HG03432 (cell line): ENCODE data around the gene SCPEP1.
A peak's percentile ranks its signal among the peaks of the same experiment; 100 is the strongest.
"Not testable (repeated sequence)": the region's sequence is repeated elsewhere in the genome, so short reads cannot be mapped to it uniquely, and the experiment has no call there.

ENCODE experiments used
- ATAC-seq: cut with Tn5 transposase; IDR thresholded peaks from one replicate; pipeline ENCODE4 v1.9.1; 2021; ENCODE audit warnings: mild to moderate bottlenecking, moderate library complexity; ENCODE audit not compliant: unreplicated experiment

SCPEP1 gene

DNA sequence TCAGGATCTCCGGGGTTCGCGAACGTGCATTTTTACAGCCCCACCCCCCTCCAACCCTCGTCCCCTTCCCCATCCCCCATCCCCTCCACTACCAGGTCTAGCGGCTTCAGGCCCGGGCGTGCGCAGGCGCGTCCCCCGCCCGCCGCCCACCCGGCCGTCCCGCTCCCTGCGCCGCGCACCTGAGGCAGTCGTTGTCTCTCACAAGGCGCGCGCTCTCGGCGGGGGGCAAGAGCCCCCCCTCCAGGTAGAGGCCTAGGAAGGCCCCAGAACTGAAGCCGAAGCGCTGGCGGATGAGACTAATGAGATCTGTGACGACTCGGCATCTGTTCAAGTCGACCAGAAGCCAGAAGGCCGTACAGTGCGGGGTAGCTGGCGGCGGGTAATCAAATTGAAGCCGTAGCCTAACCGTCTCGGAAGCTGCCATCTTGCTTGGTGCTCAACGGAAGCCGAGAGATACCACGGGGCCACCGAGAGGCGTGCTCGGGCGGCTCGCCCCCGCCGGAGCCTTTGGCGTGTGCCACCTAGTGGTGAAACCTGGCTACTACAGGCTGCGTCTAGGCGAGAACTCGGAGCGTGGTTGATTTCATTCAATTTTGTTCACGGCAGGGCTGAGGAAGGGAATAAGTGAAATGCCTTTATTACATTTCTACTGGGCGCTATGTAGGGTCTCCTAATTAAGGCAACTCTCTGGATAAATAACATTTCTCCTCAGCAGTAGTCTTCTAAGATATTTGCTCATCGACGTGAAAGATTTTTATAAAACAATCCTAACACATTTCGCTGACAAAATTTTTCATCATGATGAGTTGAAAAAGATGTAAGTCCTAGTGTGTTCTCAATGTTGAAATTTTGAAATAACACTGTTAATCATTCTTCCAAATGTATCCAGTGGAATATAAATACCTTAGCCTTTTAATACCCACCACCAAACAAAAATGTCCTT is 17.1 kb upstream of the SCPEP1 start, which contains the start of gene COIL:
Gene COIL (minus strand): TSS at position 455 of the 943 bp plus-strand sequence. CDS start 31 bp downstream, at position 424.
- peak; percentile 97 for ATAC-seq

- ATAC-seq: not testable (repeated sequence)
These were observed 12.7 kb upstream of the SCPEP1 start for GRCh38 chr17:56965241-56965640.

- not testable (repeated sequence) for ATAC-seq
These were observed 12.2 kb upstream of the SCPEP1 start for GRCh38 chr17:56965681-56966080.

DNA sequence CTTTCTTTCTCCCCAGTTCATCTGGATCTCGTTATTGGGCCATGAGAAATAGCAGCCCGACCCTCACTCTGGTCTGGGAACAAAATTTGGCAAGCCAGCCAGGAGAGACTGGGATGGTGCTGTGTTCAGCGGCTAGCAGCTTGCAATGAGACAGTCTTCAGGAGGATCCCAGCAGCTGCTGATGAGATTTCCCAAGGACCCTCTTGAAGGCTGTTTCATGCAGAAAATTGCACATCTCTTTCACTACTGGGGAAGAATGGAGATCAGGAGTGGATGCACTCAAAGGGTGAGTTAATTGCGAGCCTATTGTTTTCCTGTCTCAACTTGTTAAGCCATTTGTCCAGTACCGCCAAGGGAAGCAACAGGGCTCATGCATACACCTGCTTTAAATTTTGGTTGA is 11.6 kb upstream of the SCPEP1 start:
- no peak for ATAC-seq

DNA sequence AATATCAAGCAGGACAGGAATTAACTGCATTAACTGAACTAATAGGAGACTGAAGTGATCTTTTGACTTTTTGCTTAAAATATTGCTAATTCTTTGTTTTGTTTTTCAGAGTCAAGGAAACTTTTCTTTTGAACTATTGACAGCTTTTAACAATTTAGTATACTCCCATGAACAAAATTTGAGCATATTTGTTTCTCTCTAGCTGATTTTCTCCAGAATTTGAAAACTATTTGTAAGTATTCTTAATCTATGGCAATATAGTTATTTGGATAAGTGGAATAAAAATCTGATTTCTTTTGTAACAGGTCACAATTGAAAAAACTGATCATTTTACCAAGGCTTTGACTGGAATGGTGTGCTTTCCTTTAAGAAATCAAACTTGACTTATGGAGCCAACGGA is 7.0 kb upstream of the SCPEP1 start:
- no peak for ATAC-seq

- ATAC-seq: no peak
These were observed 5.7 kb upstream of the SCPEP1 start for GRCh38 chr17:56972111-56972730.

DNA sequence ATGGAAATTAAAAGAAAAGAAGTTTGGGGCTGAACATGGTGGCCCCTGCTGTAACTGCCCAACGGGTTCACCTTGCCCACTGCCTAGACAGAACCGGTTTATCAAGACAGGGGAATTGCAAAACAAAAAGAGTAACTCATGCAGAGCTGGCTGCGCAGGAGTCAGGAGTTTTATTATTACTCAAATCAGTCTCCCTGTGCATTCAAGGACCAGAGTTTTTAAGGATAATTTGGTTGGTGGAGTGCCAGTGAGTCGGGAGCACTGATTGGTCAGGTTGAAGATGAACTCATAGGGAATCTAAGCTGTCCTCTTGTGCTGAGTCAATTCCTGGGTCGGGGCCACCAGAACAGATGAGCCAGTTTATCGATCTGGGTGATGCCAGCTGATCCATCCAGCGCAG is 4.4 kb upstream of the SCPEP1 start:
- no peak for ATAC-seq

GRCh38 chr17:56974055-56974454 is 3.9 kb upstream of the SCPEP1 start:
- no peak for ATAC-seq

GRCh38 chr17:56975656-56976055 is 2.3 kb upstream of the SCPEP1 start:
- ATAC-seq: no peak

DNA sequence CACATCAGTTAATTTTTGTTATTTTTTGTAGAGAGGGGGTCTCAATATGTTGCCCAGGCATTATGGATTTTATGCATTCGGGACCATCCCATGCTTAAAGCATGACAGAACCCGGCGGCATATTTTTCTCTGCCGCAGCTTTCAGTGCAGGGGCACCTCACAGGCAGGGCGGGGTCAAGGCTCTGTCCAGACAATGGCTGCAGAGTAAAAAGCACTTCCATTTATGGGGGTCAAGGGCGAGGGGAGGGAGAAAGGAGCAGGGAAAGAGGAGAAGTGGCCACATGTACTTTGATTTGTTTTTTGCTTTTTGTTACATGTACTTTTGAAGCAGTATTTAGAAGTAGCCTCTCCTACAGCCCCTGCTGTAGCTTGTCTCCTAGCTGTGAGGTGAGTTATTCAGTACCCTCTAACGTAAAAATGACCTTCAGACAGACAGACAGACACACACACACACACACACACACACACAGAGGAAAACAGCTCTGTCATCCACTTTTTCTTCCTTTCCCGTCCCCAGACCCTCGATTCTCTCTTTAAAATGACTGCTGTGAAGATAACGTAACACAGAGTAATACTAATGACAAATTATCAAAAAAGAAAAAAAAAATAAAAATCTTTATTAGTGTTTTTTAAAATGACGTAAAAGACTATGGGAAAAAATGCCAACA is 856 bp upstream of the SCPEP1 start:
- no peak for ATAC-seq

GRCh38 chr17:56978441-56979090 is 635 bp downstream of the SCPEP1 start:
- ATAC-seq: peak; percentile 32

DNA sequence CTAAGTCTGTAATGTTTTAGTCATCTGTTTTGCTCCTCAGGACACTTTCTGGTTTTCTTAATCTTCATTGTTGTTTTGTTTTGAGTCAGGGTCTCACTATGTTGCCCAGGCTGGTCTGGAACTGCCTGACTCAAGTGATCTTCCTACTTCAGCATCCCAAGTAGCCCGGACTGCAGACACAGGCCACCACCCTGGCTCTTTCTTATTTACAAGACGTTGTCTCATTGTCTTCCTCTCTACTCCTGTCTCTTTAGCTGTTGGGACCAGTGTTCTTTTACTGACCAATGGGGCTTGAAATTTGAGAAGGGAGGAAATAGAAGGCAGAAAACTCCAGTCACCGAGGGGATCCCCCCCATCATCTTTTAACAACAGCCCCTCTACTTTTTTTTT is 1.2 kb downstream of the SCPEP1 start:
- peak; percentile 24 for ATAC-seq

DNA sequence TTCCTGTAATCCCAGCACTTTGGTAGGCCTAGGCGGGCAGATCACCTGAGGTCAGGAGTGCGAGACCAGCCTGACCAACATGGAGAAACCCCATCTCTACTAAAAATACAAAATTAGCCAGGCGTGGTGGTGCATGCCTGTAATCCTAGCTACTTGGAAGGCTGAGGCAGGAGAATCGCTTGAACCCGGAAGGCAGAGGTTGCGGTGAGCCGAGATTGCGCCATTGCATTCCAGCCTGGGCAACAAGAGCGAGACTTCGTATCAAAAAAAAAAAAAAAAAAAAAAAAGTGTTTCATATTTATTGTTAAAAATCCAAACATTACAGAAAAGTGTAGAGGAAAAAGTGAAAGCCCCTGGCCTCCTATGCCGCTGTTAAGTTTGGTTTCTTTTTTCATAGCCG is 2.6 kb downstream of the SCPEP1 start:
- ATAC-seq: not testable (repeated sequence)

DNA sequence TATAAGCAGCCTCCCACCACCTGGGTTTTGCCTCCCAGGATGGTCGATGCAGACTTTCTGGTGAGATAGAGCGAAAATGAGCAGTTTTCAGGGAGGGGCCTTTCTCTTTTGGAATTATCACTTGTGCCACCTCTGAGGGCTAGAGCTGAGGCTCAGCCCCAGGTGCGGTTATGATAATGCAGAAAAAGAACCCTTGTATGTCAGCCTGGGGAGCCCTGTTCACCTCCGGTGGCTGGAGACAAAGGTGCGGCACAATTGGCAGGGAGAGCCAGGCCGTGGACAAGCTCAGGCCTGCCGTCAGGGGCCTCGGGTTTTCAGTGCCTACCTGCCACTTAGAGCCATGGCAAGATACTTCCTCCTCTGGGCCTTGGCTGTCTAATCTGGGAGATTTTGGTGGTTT is 4.4 kb downstream of the SCPEP1 start:
- no peak for ATAC-seq

DNA sequence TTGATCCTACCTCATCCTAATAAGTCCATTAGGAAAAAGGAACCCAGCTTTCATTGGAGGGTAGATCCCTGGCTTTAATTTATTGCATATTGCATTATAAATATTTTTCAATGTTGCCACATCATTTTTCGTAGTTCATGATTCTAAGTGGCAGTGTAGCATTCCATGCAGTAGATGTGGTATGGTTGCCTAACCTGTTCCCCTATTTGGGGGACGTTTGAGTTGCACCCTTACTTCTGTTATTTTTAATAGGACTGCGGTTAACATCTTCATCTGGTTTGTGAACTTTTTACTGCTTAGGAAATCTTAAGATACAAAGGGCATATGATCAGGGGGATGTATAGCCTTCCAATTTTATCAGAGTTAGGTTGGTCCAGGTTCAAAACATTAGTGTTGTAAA is 5.4 kb downstream of the SCPEP1 start:
- no peak for ATAC-seq

DNA sequence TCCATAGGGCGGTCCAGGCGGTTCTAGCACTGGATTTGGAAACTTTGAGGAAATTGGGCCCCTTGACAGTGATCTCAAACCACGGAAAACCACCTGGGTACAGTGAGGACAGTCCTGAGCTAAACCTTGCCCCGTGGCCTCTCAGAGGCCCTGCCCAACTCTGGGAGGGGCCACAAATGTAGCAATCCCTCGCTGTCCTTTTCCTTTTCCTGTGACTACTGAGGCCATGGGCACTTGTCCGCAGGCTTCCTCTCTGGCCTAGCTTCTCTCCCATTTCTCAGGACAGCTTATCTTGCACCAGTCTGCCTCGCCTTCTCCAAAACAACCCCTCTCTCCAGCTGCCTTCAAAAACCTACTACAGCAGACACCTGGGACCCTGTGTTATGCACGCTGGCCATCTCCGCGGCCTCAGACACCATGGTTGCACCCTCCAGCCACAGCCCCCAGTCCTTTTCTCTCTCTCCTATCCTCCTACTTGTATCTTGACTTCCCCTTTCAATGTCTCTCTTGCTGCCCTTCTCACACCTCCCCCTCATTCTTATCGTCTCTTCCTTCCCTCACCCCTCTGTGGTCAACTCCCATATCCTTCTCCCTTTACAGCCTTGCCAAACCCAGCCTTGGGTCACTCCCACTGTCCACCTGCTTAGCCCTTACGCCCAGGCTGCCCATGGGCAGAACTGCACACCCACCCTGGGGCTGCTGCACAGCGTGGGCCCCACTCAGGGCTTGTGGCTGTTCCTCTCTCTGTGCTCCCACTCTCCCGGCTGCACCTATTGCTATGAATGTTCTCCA is 7.6 kb downstream of the SCPEP1 start:
- ATAC-seq: no peak

GRCh38 chr17:56987283-56987834 is 9.4 kb downstream of the SCPEP1 start:
- no peak for ATAC-seq

GRCh38 chr17:56988901-56989572 is 11.1 kb downstream of the SCPEP1 start:
- no peak for ATAC-seq

DNA sequence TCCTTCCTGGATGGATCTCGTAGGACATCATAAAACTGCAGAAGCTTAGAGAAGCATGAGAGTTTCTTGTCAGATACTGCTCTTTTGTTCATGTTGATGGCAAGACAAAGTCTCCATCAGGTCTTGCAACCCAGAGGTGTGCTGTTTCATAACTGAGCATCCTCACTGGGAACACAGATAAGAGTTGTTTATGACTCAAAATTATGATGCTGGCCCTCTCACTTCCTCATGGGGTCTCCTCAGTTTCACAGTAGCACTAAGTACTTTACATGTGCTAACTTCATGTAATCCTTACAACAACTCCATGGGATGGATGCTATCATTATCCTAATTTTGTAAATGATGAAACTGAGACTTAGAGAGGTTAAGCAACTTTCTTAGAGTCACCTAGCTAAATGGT is 14.4 kb downstream of the SCPEP1 start:
- no peak for ATAC-seq
